A673 (cell line): Measurements from ENCODE around the gene TEX14. TPM values are rescaled to one million over a fixed set of nuclear protein-coding genes. Genes with fewer than 3 reads are reported as not detected.

Experiments used
- BruUV-seq: library from RNA; stranded (reverse); fragments of 400-500 nt; replicated peaks from 2 replicates; lab custom pipeline; 2021; lab: Mats Ljungman, UMichigan
- CTCF ChIA-PET: fragments of 300-600 bp; sonication (Branson Sonifier 250); formaldehyde crosslinking; loops from one replicate; lab custom pipeline; 2022; ENCODE audit warnings: antibody characterized with exemption; lab: Charles Lee
- POLR2A ChIA-PET: fragments of 300-600 bp; sonication (Branson Sonifier 250); formaldehyde crosslinking; loops from one replicate; lab custom pipeline; 2022; ENCODE audit warnings: antibody characterized with exemption; ENCODE audit not compliant: low non-redundant PET; lab: Charles Lee
- DNase-seq: peaks from one replicate; pipeline ENCODE4 v3.0.0-alpha.2; 2015; ENCODE audit warnings: low spot score
- H3K27ac ChIP-seq: fragments of 200-600 bp; sonication (generic); 2 replicates; pipeline ENCODE4 v1.5.1; 2016; ENCODE audit warnings: mixed run types, low read depth, mild to moderate bottlenecking, mixed read lengths, antibody characterized with exemption, low read length; ENCODE audit not compliant: poor library complexity, severe bottlenecking
- H3K27me3 ChIP-seq: fragments of 200-600 bp; sonication (generic); replicated peaks from 2 replicates; pipeline ENCODE4 v1.6.1; 2017; ENCODE audit warnings: mixed run types, low read depth, mild to moderate bottlenecking, mixed read lengths, antibody characterized with exemption, low read length; ENCODE audit not compliant: insufficient read depth, poor library complexity
- H3K36me3 ChIP-seq: fragments of 200-600 bp; sonication (generic); 2 replicates; pipeline ENCODE4 v1.6.1; 2016; ENCODE audit warnings: mixed run types, mild to moderate bottlenecking, mixed read lengths, antibody characterized with exemption, low read length; ENCODE audit not compliant: insufficient read depth, poor library complexity, severe bottlenecking
- H3K4me1 ChIP-seq: fragments of 200-600 bp; sonication (generic); 2 replicates; pipeline ENCODE4 v1.6.1; 2017; ENCODE audit warnings: mixed run types, mild to moderate bottlenecking, mixed read lengths, antibody characterized with exemption, low read length; ENCODE audit not compliant: insufficient read depth, poor library complexity, severe bottlenecking
- H3K4me3 ChIP-seq: fragments of 200-600 bp; sonication (generic); 2 replicates; pipeline ENCODE4 v1.5.1; 2016; ENCODE audit warnings: low read depth, mixed run types, mild to moderate bottlenecking, mixed read lengths, low read length; ENCODE audit not compliant: poor library complexity, severe bottlenecking
- H3K9me3 ChIP-seq: fragments of 200-600 bp; sonication (generic); 2 replicates; pipeline ENCODE4 v1.6.1; 2016; ENCODE audit warnings: mixed run types, low read depth, mild to moderate bottlenecking, mixed read lengths, antibody characterized with exemption, low read length; ENCODE audit not compliant: poor library complexity, severe bottlenecking
- CTCF ChIP-seq: fragments of 300-800, 200-600 bp; sonication (generic); conservative IDR thresholded peaks from 2 replicates; pipeline ENCODE4 v1.5.1; 2017; ENCODE audit warnings: low read depth, mild to moderate bottlenecking, antibody characterized with exemption, low read length, moderate library complexity, mixed read lengths
- EZH2 ChIP-seq: fragments of 200-600 bp; sonication (generic); IDR thresholded peaks from 2 replicates; pipeline ENCODE4 v1.6.1; 2017; ENCODE audit warnings: borderline replicate concordance, low read depth, mild to moderate bottlenecking, mixed read lengths, antibody characterized with exemption, low read length; ENCODE audit not compliant: poor library complexity, severe bottlenecking
- intact Hi-C: fragments of 100-400 bp; cut with micrococcal nuclease; formaldehyde crosslinking; loops from one replicate; pipeline ENCODE4 v1.10.0; 2022; ENCODE audit not compliant: unreplicated experiment
- total RNA-seq: library from RNA; stranded (reverse); gene quantifications from 2 replicates; pipeline ENCODE4 v1.2.3, GENCODE V29; 2021

The TEX14 gene
- total RNA-seq, 1 experiment from 2014 or later, result 0.26 TPM

- POLR2A ChIA-PET, result interaction anchor here (0.7 kb wide), 1 partner anchor 8 kb away, joined by 5 read pairs; no protein-coding TSS in a partner anchor
- Histone ChIP-seq H3K27me3 (no peaks in the 10 kb centered on the region), H3K9me3 (no peaks in the 10 kb centered on the region), H3K4me3 (no peak overlapping the region), H3K36me3 (no peaks in the 10 kb centered on the region), H3K4me1 (no peaks in the 10 kb centered on the region), H3K27ac (no peak overlapping the region)
- BruUV-seq, result no TSS peak
- no peak for DNase-seq
- intact Hi-C loops, result no loop called here
- TF ChIP-seq EZH2 (no peak), CTCF (no peak)
- CTCF ChIA-PET, result interaction anchor here (0.6 to 0.7 kb wide), 2 partner anchors 99 to 1397 kb away, joined by 3 to 5 read pairs; no protein-coding TSS in a partner anchor
Observed at GRCh38 chr17:58640202-58640601, 51.6 kb downstream of the TEX14 start.

GRCh38 chr17:58639681-58640080, 52.2 kb downstream of the TEX14 start:
- TF ChIP-seq CTCF (no peak), EZH2 (no peak)
- ChIA-PET POLR2A (interaction anchor here (0.7 kb wide), 1 partner anchor 8 kb away, joined by 5 read pairs; no protein-coding TSS in a partner anchor), CTCF (no interaction called here)
- H3K36me3 ChIP-seq, result no peaks in the 10 kb centered on the region
- no peaks in the 10 kb centered on the region for H3K9me3 ChIP-seq
- no peaks in the 10 kb centered on the region for H3K4me1 ChIP-seq
- H3K27me3 ChIP-seq, result no peaks in the 10 kb centered on the region
- no peak overlapping the region for H3K27ac ChIP-seq
- no TSS peak for BruUV-seq
- intact Hi-C loops, result no loop called here
- H3K4me3 ChIP-seq, result no peak overlapping the region
- DNase-seq, result no peak

GRCh38 chr17:58637011-58637570, 54.8 kb downstream of the TEX14 start:
- no peak for DNase-seq
- no TSS peak for BruUV-seq
- intact Hi-C loops, result no loop called here
- H3K36me3 ChIP-seq, result no peaks in the 10 kb centered on the region
- ChIA-PET POLR2A (interaction anchor here (0.6 kb wide), 1 partner anchor 92 kb away, joined by 4 read pairs; no protein-coding TSS in a partner anchor), CTCF (no interaction called here)
- H3K27me3 ChIP-seq, result no peaks in the 10 kb centered on the region
- H3K27ac ChIP-seq, result no peak overlapping the region
- TF ChIP-seq EZH2, result no peak
- TF ChIP-seq CTCF, result no peak
- no peaks in the 10 kb centered on the region for H3K4me1 ChIP-seq
- no peaks in the 10 kb centered on the region for H3K9me3 ChIP-seq
- no peak overlapping the region for H3K4me3 ChIP-seq
